T follicular helper cell (primary cell): Measurements from ENCODE around the gene TGFBR1.

Experiments
- DNase-seq: peaks from one replicate; pipeline ENCODE4 v3.0.0-alpha.2; 2020; ENCODE audit warnings: low read depth

TGFBR1 gene

DNA sequence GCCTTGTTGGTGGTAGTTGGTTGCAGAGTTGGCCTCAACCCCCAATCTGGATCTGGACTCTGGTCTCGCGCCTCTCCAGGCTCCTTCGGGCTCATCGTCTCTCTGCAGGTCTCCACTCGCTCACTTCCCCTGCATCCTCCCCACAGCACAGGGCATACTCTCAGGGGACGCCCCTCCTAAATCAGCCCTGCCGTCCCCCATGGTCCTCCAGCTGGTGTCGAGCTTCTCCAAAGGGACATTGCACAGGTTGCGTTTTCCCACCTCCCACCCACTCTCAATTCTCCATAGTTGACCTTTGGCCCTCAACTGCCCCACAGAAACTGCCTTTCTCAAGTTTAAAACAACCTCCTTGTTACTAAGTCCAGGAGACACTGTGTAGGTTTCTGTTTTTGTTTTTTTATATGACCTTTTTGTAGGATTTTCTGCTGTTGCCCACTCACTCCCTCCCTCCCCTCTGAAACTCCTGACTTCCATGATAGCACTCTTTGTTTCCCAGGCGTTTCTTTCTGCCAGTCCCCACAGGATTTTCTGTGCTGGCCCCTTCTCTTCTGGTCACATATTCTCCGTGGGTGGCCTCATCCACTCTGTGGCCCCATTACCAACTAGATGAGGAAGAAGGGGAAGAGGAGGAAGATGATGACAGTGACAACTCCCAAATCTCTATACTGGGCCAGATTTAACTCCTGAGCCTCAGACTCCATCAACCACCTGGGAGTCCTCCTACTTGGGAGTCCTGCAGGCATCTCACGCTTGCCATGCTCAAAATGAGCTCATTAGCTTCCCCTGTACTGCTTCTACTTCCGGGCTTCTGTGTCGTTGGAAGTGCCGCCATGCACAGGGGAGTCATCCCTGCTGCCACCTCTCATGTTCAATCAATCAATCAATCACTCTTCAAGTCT, 66.6 kb downstream of the TGFBR1 start:
- DNase-seq, result no peak

DNA sequence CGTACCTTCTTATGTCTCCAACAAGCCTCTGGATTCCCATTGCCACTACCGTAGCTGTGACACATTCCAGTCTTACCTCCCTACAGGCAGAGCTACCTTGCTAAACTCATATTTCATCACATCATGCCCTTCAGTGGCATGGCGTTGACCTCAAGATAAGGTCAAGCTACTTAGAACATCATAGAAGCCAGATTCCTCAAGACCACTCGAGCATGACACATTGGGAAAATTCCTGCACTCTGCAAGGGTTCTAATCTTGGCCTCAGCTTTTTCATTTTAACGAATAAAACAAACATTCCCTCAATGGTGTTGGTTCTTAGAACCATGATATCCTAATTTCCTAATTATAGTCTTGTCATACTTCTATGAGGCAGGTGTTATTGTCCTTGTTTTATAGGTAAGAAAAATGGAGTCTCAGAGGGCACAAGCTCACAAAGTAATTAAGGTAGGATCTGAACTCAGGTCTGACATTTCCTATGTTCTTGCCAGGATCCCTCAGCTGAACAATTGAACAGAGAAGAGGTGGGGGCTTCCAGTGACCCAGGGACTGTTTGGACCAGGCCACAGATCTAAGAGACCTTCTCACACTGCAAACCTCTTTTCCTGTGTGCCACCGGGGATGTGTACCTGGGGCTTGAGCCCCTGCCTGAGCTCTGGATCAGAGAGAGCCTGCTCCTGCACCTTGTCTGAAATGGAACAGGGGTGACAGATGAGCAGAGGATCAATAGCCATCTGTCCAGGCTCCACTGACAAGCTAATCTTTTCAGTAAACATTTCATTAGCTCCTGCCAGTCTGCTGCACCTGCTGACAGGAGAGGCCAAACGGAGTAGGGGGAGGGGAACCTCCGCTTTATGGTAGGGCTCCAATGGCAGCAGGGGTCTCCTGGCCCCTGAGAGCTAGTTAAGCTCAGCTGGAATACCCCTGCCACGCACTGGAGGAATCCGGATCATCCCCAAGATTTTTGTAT, 67.5 kb downstream of the TGFBR1 start:
- DNase-seq, result no peak

DNA sequence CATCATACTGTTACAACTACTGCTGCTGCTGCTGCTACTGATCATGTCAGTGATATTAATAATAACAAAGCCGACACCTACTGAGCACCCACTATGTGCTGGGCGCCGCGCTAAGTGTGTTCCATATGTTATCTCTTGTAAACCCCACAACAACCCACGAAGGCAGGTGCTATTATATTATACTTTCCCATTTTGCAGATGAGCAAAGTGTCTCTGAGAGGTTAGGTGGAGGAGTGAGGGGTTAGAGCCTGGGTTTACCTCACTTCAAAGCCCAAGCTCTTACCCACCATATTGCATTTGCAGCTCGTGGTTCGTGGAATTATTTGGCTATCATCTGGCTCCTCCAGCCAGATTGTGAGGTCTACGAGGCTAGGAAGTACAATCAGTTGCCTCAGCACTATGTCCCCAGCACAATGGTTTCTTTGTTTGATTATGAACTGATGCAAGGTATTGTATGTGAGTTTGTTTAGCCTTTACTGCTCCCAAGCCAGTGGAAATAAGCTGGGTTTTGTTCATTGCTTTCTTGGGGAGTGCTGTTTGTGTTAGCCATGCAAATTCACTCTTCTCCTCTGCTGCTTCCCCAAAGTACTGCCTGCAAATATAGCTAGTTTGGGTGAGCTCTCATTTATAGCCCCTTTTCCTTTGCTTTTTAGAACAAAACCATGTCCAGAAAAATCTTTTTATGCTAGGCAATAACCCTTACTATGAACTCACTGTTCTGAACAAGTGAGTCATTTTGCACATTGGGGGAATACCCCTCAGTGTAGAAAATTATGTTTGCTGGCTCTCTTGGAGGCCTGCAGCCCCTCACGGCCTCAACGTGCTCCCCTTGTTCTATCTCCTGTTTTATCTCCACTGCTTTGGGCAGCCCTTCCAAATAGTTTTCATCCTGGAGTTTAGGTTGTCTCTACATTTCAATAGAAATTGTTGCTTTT, 68.9 kb downstream of the TGFBR1 start:
- no peak for DNase-seq

- DNase-seq, result no peak
Measured at GRCh38 chr9:99176527-99177013, 71.7 kb downstream of the TGFBR1 start.

- no peak for DNase-seq
Measured at GRCh38 chr9:99177576-99178366, 72.9 kb downstream of the TGFBR1 start.

GRCh38 chr9:99178912-99179872, 74.3 kb downstream of the TGFBR1 start:
- DNase-seq, result no peak

DNA sequence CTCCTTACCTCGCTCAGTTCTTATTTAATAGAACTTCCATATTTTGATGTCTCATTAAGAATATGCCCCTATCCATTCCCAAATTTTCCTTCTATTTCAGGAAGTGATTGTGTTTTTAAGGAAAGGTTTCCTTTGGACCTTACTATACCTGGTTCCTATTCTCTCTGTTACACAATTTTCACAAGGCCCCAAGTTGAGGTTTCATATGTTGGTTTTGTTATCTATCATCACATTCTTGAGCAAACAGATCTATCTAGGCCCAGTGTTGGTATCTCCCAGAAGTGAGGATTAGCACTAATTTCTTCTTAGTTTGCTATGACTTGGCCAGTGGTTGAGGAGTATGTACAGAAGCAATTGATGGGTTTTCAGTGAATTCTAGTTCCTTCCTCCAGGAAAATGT, 75.3 kb downstream of the TGFBR1 start:
- no peak for DNase-seq

DNA sequence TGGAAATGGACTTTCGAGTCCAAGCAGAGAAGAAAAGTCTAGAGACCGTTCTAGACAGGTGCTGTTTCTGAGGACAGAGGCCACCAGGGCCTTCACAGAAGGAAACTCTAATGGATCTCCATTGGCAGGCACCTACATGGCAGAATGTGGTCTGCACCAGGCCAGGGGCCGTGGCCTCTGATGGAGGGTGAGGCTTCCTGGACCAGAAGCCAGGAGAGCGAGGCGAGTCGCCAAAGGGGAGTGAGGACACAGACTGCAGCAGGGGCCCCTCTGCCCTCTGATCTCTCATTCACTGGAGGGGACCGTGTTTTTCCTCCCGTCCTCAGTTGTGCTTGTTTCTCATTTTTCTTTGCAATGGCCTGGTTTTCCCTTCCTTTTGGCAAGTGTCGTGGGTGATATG, 75.7 kb downstream of the TGFBR1 start:
- no peak for DNase-seq

GRCh38 chr9:99181206-99181605, 76.3 kb downstream of the TGFBR1 start:
- DNase-seq, result no peak

DNA sequence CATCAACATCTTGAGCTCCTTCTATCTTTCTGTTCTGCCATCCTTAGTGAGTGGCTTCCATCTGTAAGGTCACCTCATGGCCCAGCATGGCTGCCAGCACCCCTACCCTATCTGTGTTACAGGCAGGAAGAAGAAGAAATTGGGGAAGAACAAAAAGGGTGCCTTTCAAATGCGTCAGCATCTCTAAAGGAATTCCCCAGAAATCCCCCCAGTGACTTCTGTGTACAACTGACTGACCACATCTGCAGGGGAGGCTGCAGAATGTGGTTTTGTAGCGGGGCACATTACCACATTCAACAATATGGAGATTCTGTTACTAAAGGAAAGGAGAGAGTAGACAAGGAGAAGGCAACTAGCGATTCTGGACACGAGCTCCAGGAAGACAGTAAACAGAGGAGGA, 76.7 kb downstream of the TGFBR1 start:
- DNase-seq, result no peak

GRCh38 chr9:99182356-99182755, 77.4 kb downstream of the TGFBR1 start:
- DNase-seq, result no peak

DNA sequence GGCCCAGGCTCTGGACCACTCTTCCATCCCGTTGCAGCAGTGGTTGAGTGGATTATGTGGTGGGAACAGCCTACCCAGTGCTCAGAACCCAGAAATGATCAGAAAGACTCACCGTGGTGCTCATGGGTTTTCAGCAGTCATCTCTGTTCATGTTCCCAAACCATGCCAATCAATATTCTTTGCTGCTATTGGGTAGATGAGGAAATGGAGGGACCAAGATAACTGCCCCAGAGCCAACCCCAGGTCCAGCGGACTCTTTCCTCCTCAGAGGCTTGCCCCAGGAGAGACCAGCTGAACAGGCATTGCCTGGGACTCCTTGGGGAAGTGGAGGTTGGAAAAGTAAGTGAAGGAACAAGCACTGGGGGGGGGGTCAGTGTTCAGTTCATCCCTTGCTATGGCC, 78.7 kb downstream of the TGFBR1 start:
- no peak for DNase-seq

GRCh38 chr9:99184110-99184474, 79.2 kb downstream of the TGFBR1 start:
- DNase-seq, result no peak

DNA sequence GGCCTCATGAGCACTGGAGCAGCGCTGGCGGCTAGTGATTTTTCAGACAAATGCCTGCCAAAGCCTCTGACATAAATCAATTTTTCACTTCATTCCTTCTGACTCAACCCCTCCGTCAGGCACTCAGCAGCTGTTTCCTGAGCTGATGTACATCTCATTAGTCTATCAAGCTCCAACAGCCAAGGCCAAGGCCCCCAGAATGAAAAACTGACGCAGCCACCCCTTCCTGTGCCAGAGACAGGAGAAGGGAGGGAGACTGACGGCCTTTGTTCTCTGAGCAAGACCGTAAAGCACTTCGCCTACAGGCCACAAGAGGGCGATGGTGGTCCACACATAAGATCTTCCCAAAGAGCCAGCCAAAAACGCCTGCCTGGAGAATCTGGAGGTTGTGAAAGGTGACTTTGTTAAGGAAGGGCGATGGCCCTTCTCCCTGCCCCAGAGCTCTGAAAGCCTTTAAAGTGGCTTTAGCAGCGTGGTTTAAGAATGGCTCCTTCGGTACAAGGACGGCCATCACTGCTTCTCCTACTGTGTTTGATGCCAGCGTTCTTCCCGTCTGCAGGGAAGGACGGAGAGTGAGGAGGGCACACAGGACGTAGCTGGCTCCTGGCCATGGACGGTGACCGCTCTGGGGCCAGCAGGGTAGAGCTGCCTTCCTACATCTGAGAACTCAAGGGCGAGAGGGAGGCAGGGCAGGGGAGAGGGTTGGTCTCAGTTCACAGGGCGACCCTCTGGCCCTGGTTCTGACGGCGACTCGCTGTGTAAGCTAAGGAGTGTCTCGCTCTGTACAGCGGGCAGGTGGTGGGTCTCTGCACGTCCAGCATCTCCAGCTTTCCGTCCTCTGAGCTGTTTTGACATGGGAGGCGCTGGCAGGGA, 79.8 kb downstream of the TGFBR1 start:
- DNase-seq, result peak; percentile 57

DNA sequence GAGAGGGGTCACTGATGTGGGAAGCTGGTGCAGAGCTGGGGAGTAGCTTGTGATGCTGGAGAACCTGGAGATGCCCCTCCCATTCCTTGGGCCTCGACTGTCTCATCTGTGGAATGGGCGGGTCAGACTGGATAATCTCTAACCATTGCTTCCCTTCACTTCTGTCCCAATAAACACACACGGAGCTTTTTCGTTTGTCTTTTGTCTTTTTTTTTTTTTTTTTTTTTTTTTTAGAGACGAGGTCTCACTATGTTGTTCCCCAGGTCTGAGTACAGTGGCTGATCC, 80.4 kb downstream of the TGFBR1 start:
- DNase-seq, result no peak

GRCh38 chr9:99185934-99186333, 81.0 kb downstream of the TGFBR1 start:
- no peak for DNase-seq

GRCh38 chr9:99187311-99187710, 82.4 kb downstream of the TGFBR1 start:
- no peak for DNase-seq

DNA sequence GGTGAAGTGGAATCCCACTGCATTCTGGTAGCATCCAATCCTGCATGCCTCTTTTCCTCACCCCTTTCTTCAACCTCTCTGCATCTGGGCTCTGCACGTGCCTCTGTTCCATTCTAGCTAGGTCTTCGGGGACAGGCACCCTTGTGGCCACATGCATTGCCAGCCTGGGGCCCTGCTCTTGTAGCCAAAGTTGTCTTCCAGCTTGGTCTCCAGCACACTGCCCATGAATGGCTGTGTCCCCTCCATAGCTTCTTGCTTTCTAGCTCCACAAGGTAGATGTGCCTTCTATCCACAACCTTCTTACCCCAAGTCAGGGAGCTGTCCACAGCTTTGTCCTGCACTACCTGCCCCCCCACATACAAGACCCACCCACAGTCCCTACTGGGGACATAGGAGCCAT, 84.3 kb downstream of the TGFBR1 start:
- no peak for DNase-seq
